Loucy (cell line): Measurements from ENCODE around the gene DUS2.

ENCODE experiments used
- H2AFZ ChIP-seq: fragments of 200-600 bp; sonication (generic); 2 replicates; pipeline ENCODE4 v1.6.0; 2016; ENCODE audit warnings: antibody characterized with exemption, mild to moderate bottlenecking, low read length, moderate library complexity
- H3F3A ChIP-seq: fragments of 200-600 bp; 2 replicates; pipeline ENCODE4 v1.6.0; 2016; ENCODE audit warnings: antibody characterized with exemption, low read depth, mild to moderate bottlenecking
- H3K27me3 ChIP-seq: fragments of 200-600 bp; sonication (generic); 2 replicates; pipeline ENCODE4 v1.6.1; 2014; ENCODE audit warnings: low read length, mild to moderate bottlenecking; ENCODE audit not compliant: insufficient read depth, poor library complexity, severe bottlenecking
- H3K36me3 ChIP-seq: fragments of 200-600 bp; sonication (generic); 2 replicates; pipeline ENCODE4 v1.6.1; 2016; ENCODE audit warnings: low read length; ENCODE audit not compliant: insufficient read depth
- H3K4me1 ChIP-seq: fragments of 200-600 bp; sonication (generic); 2 replicates; pipeline ENCODE4 v1.5.1; 2014; ENCODE audit warnings: low read length, mild to moderate bottlenecking; ENCODE audit not compliant: insufficient read depth, poor library complexity, severe bottlenecking
- H3K4me2 ChIP-seq: fragments of 200-600 bp; sonication (generic); 2 replicates; pipeline ENCODE4 v1.6.0; 2014; ENCODE audit warnings: antibody characterized with exemption, low read length, low read depth, mild to moderate bottlenecking; ENCODE audit not compliant: poor library complexity, severe bottlenecking
- H3K4me3 ChIP-seq: fragments of 200-600 bp; sonication (generic); 2 replicates; pipeline ENCODE4 v1.5.1; 2014; ENCODE audit warnings: low read length, mild to moderate bottlenecking, mixed read lengths; ENCODE audit not compliant: poor library complexity, severe bottlenecking
- H3K79me2 ChIP-seq: fragments of 200-600 bp; sonication (generic); 2 replicates; pipeline ENCODE4 v1.6.1; 2014; ENCODE audit warnings: low read length; ENCODE audit not compliant: insufficient read depth
- H3K9ac ChIP-seq: fragments of 200-600 bp; sonication (generic); 2 replicates; pipeline ENCODE4 v1.6.0; 2014; ENCODE audit warnings: mild to moderate bottlenecking, low read depth, low read length, moderate library complexity; ENCODE audit not compliant: poor library complexity, severe bottlenecking
- H3K9me2 ChIP-seq: fragments of 200-600 bp; sonication (generic); replicated peaks from 2 replicates; pipeline ENCODE4 v1.6.1; 2016; ENCODE audit warnings: low read depth, low read length, mixed read lengths
- H3K9me3 ChIP-seq: fragments of 200-600 bp; sonication (generic); 2 replicates; pipeline ENCODE4 v1.6.1; 2014; ENCODE audit warnings: mild to moderate bottlenecking, antibody characterized with exemption, low read length, low read depth; ENCODE audit not compliant: insufficient read depth
- H4K20me1 ChIP-seq: fragments of 200-600 bp; sonication (generic); 2 replicates; pipeline ENCODE4 v1.6.0; 2014; ENCODE audit warnings: antibody characterized with exemption, low read length, mild to moderate bottlenecking; ENCODE audit not compliant: insufficient read depth, poor library complexity, severe bottlenecking
- CTCF ChIP-seq: fragments of 200-600 bp; sonication (generic); conservative IDR thresholded peaks from 2 replicates; pipeline ENCODE4 v1.5.1; 2014; ENCODE audit warnings: mild to moderate bottlenecking, antibody characterized with exemption, low read length
- EZH2phosphoT487 ChIP-seq: fragments of 200-600 bp; IDR thresholded peaks from 2 replicates; pipeline ENCODE4 v1.6.1; 2018; ENCODE audit warnings: antibody characterized with exemption, mild to moderate bottlenecking, moderate library complexity, borderline replicate concordance

The DUS2 gene

GRCh38 chr16:67982011-67982696 lies 40.9 kb upstream of the DUS2 start:
- H3K9ac ChIP-seq: no peak overlapping the region
- H3K4me2 ChIP-seq: no peak overlapping the region
- H3K79me2 ChIP-seq: no peaks in the 10 kb centered on the region
- no peaks in the 10 kb centered on the region for H3K9me3 ChIP-seq
- H3K9me2 ChIP-seq: no peaks in the 10 kb centered on the region
- H2AFZ ChIP-seq: no peak overlapping the region
- no peaks in the 10 kb centered on the region for H3K27me3 ChIP-seq
- H3F3A ChIP-seq: no peaks in the 10 kb centered on the region
- peaks cover 19% of the 10 kb centered on the region for H3K4me1 ChIP-seq
- no peaks in the 10 kb centered on the region for H3K36me3 ChIP-seq
- TF ChIP-seq CTCF (no peak), EZH2phosphoT487 (no peak)
- no peak overlapping the region for H3K4me3 ChIP-seq
- H4K20me1 ChIP-seq: no peaks in the 10 kb centered on the region

DNA sequence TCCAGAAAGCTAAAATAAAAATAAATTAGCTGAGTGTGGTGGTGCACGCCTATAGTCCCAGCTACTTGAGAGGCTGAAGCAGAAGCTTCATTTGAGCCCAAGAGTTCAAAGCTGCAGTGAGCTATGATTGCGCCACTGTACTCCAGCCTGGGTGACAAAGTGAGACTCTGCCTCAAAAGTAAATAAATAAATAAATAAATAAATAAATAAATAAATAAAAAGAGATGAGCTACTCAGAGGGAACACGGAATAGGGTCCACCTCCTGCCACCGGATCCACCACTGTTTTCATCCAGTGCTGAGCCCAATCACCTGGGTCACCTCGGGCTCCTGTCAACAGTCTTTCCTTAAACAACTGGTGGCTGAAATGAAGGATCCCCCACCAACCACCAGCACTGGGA lies 36.1 kb upstream of the DUS2 start:
- no peak overlapping the region for H2AFZ ChIP-seq
- H3K9me3 ChIP-seq: no peaks in the 10 kb centered on the region
- no peaks in the 10 kb centered on the region for H3F3A ChIP-seq
- H3K9me2 ChIP-seq: no peaks in the 10 kb centered on the region
- H3K4me3 ChIP-seq: no peak overlapping the region
- no peaks in the 10 kb centered on the region for H3K79me2 ChIP-seq
- no peaks in the 10 kb centered on the region for H4K20me1 ChIP-seq
- no peaks in the 10 kb centered on the region for H3K27me3 ChIP-seq
- no peak overlapping the region for H3K9ac ChIP-seq
- no peaks in the 10 kb centered on the region for H3K36me3 ChIP-seq
- TF ChIP-seq CTCF (no peak), EZH2phosphoT487 (no peak)
- no peak overlapping the region for H3K4me2 ChIP-seq
- peaks cover 19% of the 10 kb centered on the region for H3K4me1 ChIP-seq

DNA sequence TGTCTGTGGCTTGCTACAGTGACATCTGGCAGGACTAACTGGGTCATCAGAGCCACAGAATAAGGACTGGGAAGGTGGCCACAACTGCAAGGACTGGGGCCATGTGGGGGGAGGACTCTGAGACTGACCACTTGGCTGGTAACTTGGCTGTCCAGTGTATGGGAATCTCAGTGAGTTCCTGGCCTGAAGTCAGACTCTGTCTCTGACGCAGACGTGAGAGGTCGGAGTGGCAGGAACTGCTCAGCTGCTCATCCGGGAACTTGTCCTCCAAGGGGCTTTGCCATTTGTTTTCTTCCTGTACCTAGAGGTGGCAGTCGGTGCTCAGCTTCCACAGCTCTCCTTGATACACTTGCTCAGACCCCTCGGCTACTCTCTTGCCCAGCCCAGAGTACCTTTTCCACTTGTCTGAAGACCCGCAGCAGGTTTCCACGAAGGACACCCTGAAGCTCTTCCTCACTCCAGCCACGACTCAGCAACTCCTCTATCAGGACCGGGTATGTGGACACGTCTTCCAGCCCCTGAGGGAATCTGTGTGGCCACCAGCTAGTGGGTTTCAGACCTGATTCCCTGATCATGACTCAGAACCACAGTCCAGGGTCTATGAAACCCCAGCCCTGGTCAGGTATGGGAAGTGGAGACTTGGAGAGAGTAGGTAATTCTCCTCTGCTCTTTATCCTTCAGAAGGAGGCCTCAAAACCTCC lies 35.5 kb upstream of the DUS2 start:
- Histone ChIP-seq H3K9me3 (no peaks in the 10 kb centered on the region), H3K9me2 (no peaks in the 10 kb centered on the region), H3K4me3 (no peak overlapping the region), H2AFZ (no peak overlapping the region), H3K9ac (no peak overlapping the region), H4K20me1 (no peaks in the 10 kb centered on the region), H3F3A (no peaks in the 10 kb centered on the region), H3K79me2 (no peaks in the 10 kb centered on the region), H3K27me3 (no peaks in the 10 kb centered on the region), H3K36me3 (no peaks in the 10 kb centered on the region), H3K4me2 (no peak overlapping the region), H3K4me1 (peaks cover 19% of the 10 kb centered on the region)
- TF ChIP-seq EZH2phosphoT487: no peak
- TF ChIP-seq CTCF: no peak
